WTC11 (cell line): ENCODE measurements around the gene TNNT2. TPM values are rescaled to one million over a fixed set of nuclear protein-coding genes. Genes with fewer than 3 reads are reported as not detected.

Experiments
- ATAC-seq: fragments of 200-7000 bp; cut with Tn5 transposase; 2 replicates; pipeline ENCODE4 v1.10.0; 2021; ENCODE audit warnings: mild to moderate bottlenecking, moderate library complexity
- CTCF ChIA-PET: fragments of 300-600 bp; sonication (Branson Sonifier 250); formaldehyde crosslinking; loops from one replicate; lab custom pipeline; 2021; ENCODE audit warnings: antibody characterized with exemption; lab: Charles Lee
- POLR2A ChIA-PET: fragments of 350-600 bp; sonication (Branson Sonifier 250); formaldehyde crosslinking; loops from one replicate; lab custom pipeline; 2021; ENCODE audit warnings: antibody characterized with exemption; lab: Charles Lee
- DNase-seq: peaks from one replicate; pipeline ENCODE4 v3.0.0; 2021; ENCODE audit warnings: low spot score
- H3K27ac Mint-ChIP-seq: 2 replicates; pipeline ENCODE4 v1.8.0; 2021; ENCODE audit warnings: mixed read lengths
- H3K27me3 Mint-ChIP-seq: 2 replicates; pipeline ENCODE4 v1.8.0; 2021; ENCODE audit warnings: low read depth, mild to moderate bottlenecking, moderate library complexity, mixed read lengths
- H3K36me3 Mint-ChIP-seq: 2 replicates; pipeline ENCODE4 v1.8.0; 2021; ENCODE audit warnings: mixed read lengths
- H3K4me1 Mint-ChIP-seq: 2 replicates; pipeline ENCODE4 v1.8.0; 2022; ENCODE audit warnings: mixed read lengths
- H3K4me3 Mint-ChIP-seq: 2 replicates; pipeline ENCODE4 v1.8.0; 2021; ENCODE audit warnings: mild to moderate bottlenecking, moderate library complexity, mixed read lengths
- H3K9me3 Mint-ChIP-seq: 2 replicates; pipeline ENCODE4 v1.8.0; 2021; ENCODE audit warnings: mixed read lengths
- AR ChIP-seq: fragments of 250-450 bp; sonication (Bioruptor Pico); IDR thresholded peaks from 2 replicates; pipeline ENCODE4 v1.9.0; 2021; ENCODE audit warnings: mild to moderate bottlenecking
- CBFB ChIP-seq: sonication (generic); formaldehyde crosslinking; IDR thresholded peaks from 2 replicates; pipeline ENCODE4 v1.8.1; 2022; ENCODE audit warnings: mild to moderate bottlenecking, low read depth, missing genetic modification reagents
- CDX4 ChIP-seq: fragments of 250-450 bp; sonication (Bioruptor Pico); IDR thresholded peaks from 2 replicates; pipeline ENCODE4 v1.9.0; 2021; ENCODE audit warnings: moderate library complexity, mild to moderate bottlenecking, inconsistent platforms, borderline replicate concordance
- EMX1 ChIP-seq: fragments of 250-450 bp; sonication (Bioruptor Pico); IDR thresholded peaks from 2 replicates; pipeline ENCODE4 v1.8.0; 2021; ENCODE audit warnings: mild to moderate bottlenecking
- ESRRA ChIP-seq: sonication (generic); formaldehyde crosslinking; IDR thresholded peaks from 2 replicates; pipeline ENCODE4 v1.8.1; 2022; ENCODE audit warnings: mild to moderate bottlenecking, missing genetic modification reagents, borderline replicate concordance
- GABPB1 ChIP-seq: sonication (generic); formaldehyde crosslinking; IDR thresholded peaks from 2 replicates; pipeline ENCODE4 v1.8.1; 2023; ENCODE audit warnings: mild to moderate bottlenecking, missing genetic modification reagents
- HMGA2 ChIP-seq: fragments of 250-450 bp; sonication (Bioruptor Pico); IDR thresholded peaks from 2 replicates; pipeline ENCODE4 v1.4.0; 2021; ENCODE audit warnings: mild to moderate bottlenecking, moderate library complexity
- MYBL2 ChIP-seq: sonication (generic); formaldehyde crosslinking; IDR thresholded peaks from 2 replicates; pipeline ENCODE4 v1.8.1; 2023; ENCODE audit warnings: mild to moderate bottlenecking, moderate library complexity, missing genetic modification reagents
- NFYB ChIP-seq: sonication (generic); formaldehyde crosslinking; conservative IDR thresholded peaks from 2 replicates; pipeline ENCODE4 v1.8.0; 2022; ENCODE audit warnings: low read depth, missing genetic modification reagents
- SMAD4 ChIP-seq: sonication (generic); formaldehyde crosslinking; IDR thresholded peaks from 2 replicates; pipeline ENCODE4 v1.8.0; 2022; ENCODE audit warnings: mild to moderate bottlenecking, missing genetic modification reagents
- ZNF416 ChIP-seq: fragments of 250-450 bp; sonication (Bioruptor Pico); IDR thresholded peaks from 2 replicates; pipeline ENCODE4 v1.9.0; 2021; ENCODE audit warnings: mild to moderate bottlenecking, inconsistent platforms
- ZNF532 ChIP-seq: fragments of 250-450 bp; sonication (Bioruptor Pico); IDR thresholded peaks from 2 replicates; pipeline ENCODE4 v1.9.0; 2021; ENCODE audit warnings: mild to moderate bottlenecking, borderline replicate concordance
- total RNA-seq: library from RNA; stranded (reverse); gene quantifications from 3 replicates; pipeline ENCODE4 v1.2.3, GENCODE V29; 2021
- TF ChIP-seq, protein P1 (sequence below): sonication (generic); formaldehyde crosslinking; IDR thresholded peaks from 2 replicates; pipeline ENCODE4 v1.8.0; 2022; ENCODE audit warnings: mild to moderate bottlenecking, missing genetic modification reagents
- TF ChIP-seq, protein P2 (sequence below): sonication (generic); formaldehyde crosslinking; IDR thresholded peaks from 2 replicates; pipeline ENCODE4 v1.8.1; 2023; ENCODE audit warnings: mild to moderate bottlenecking, missing genetic modification reagents, moderate library complexity
- TF ChIP-seq, protein P3 (sequence below): sonication (generic); formaldehyde crosslinking; IDR thresholded peaks from 2 replicates; pipeline ENCODE4 v1.8.0; 2023; ENCODE audit warnings: missing genetic modification reagents, mild to moderate bottlenecking, borderline replicate concordance

The TNNT2 gene
- total RNA-seq, 1 experiment from 2014 or later = 6.1 TPM

DNA sequence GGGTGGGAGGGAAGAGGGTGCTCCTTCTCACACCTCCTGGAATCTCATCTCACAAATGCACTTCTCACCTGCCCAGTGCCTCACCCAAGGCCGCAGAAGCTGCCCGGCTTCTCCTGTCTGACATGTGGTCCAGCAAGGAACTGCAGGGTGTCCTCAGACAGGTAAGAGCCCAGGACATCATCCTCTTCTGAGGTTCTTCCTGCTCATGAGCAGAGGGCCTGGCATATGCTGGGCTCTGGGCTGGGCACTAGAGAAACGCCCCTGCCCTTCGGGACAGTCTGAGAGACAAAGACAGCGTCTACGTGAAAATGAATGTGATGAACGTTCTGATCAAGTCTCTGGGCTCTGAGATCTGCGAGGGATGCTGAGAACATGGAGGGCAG, 51.8 kb downstream of the TNNT2 start:
- no peak for ATAC-seq
- Mint-ChIP-seq H3K27me3 (no peaks in the 10 kb centered on the region; the same call in 1 of the 2 replicates), H3K4me3 (no peak overlapping the region), H3K4me1 (no peaks in the 10 kb centered on the region), H3K9me3 (peaks cover 3% of the 10 kb centered on the region; the same call in 1 of the 2 replicates), H3K27ac (no peak overlapping the region), H3K36me3 (no peaks in the 10 kb centered on the region)
- DNase-seq = no peak
- ChIA-PET CTCF (interaction anchor here (1.7 to 2.1 kb wide), 2 partner anchors 22 to 110 kb away, joined by 4 to 7 read pairs; no protein-coding TSS in a partner anchor), POLR2A (no interaction called here)
- no peak for TF ChIP-seq ZNF532
- TF ChIP-seq CBFB (CRISPR knock-in tag) = no peak
- TF ChIP-seq NFYB (CRISPR knock-in tag) = no peak
- no peak for TF ChIP-seq CDX4
- TF ChIP-seq, protein P1, sequence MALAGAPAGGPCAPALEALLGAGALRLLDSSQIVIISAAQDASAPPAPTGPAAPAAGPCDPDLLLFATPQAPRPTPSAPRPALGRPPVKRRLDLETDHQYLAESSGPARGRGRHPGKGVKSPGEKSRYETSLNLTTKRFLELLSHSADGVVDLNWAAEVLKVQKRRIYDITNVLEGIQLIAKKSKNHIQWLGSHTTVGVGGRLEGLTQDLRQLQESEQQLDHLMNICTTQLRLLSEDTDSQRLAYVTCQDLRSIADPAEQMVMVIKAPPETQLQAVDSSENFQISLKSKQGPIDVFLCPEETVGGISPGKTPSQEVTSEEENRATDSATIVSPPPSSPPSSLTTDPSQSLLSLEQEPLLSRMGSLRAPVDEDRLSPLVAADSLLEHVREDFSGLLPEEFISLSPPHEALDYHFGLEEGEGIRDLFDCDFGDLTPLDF = no peak
- no peak for TF ChIP-seq GABPB1 (CRISPR knock-in tag)
- no peak for TF ChIP-seq ESRRA (CRISPR knock-in tag)
- TF ChIP-seq, protein P2, sequence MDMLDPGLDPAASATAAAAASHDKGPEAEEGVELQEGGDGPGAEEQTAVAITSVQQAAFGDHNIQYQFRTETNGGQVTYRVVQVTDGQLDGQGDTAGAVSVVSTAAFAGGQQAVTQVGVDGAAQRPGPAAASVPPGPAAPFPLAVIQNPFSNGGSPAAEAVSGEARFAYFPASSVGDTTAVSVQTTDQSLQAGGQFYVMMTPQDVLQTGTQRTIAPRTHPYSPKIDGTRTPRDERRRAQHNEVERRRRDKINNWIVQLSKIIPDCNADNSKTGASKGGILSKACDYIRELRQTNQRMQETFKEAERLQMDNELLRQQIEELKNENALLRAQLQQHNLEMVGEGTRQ (CRISPR knock-in tag) = no peak
- TF ChIP-seq MYBL2 (CRISPR knock-in tag) = no peak
- no peak for TF ChIP-seq HMGA2 (CRISPR knock-in tag)

DNA sequence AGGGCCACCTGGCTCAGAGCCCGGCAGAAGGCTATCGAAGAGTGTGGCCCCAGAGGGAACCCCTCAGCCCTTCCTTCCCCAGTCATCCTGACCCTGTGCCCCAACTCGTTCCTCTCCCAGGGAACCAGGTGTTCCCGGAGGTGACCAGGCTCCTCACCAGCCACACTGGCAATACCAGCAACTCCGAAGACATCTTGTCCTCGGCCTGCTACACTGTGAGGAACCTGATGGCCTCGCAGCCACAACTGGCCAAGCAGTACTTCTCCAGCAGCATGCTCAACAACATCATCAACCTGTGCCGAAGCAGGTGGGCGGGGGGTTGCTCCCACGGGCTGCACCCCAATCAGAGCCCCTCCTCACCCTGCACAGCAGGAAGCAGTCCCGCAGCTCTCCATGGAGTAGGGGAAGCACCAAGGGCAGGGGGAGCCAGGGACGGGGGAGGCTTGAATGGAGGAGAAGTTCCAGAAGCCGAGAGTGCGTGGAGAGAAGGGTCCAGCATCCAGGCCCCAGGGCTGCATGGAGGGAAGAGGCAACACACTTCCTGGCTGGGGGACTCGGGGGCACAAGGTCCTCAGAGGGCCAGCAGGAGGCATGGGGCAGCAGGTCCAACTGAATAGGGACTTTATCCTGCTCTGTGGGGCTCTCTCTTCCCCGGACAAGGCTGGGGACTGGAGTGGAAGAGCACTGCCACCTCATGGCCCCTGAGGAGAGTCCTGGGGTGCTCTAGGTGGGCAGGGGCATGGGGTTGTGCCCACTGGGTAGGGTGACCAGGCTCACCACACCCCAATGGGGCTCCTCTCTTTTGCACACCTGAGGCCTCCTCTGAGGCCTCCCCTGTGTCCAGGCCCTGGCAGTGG, 52.4 kb downstream of the TNNT2 start:
- no peak for ATAC-seq
- Mint-ChIP-seq H3K4me1 (no peaks in the 10 kb centered on the region), H3K4me3 (no peak overlapping the region), H3K27ac (no peak overlapping the region), H3K9me3 (peaks cover 3% of the 10 kb centered on the region; the same call in 1 of the 2 replicates), H3K36me3 (no peaks in the 10 kb centered on the region), H3K27me3 (no peaks in the 10 kb centered on the region; the same call in 1 of the 2 replicates)
- TF ChIP-seq SMAD4 (CRISPR knock-in tag) (no peak), EMX1 (no peak), ZNF416 (CRISPR knock-in tag) (no peak), AR (CRISPR knock-in tag) (no peak)
- TF ChIP-seq, protein P3, sequence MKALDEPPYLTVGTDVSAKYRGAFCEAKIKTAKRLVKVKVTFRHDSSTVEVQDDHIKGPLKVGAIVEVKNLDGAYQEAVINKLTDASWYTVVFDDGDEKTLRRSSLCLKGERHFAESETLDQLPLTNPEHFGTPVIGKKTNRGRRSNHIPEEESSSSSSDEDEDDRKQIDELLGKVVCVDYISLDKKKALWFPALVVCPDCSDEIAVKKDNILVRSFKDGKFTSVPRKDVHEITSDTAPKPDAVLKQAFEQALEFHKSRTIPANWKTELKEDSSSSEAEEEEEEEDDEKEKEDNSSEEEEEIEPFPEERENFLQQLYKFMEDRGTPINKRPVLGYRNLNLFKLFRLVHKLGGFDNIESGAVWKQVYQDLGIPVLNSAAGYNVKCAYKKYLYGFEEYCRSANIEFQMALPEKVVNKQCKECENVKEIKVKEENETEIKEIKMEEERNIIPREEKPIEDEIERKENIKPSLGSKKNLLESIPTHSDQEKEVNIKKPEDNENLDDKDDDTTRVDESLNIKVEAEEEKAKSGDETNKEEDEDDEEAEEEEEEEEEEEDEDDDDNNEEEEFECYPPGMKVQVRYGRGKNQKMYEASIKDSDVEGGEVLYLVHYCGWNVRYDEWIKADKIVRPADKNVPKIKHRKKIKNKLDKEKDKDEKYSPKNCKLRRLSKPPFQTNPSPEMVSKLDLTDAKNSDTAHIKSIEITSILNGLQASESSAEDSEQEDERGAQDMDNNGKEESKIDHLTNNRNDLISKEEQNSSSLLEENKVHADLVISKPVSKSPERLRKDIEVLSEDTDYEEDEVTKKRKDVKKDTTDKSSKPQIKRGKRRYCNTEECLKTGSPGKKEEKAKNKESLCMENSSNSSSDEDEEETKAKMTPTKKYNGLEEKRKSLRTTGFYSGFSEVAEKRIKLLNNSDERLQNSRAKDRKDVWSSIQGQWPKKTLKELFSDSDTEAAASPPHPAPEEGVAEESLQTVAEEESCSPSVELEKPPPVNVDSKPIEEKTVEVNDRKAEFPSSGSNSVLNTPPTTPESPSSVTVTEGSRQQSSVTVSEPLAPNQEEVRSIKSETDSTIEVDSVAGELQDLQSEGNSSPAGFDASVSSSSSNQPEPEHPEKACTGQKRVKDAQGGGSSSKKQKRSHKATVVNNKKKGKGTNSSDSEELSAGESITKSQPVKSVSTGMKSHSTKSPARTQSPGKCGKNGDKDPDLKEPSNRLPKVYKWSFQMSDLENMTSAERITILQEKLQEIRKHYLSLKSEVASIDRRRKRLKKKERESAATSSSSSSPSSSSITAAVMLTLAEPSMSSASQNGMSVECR (CRISPR knock-in tag) = no peak
- no peak for DNase-seq
- POLR2A ChIA-PET = no interaction called here
- CTCF ChIA-PET = interaction anchor here (1.7 kb wide), 1 partner anchor 110 kb away, joined by 4 read pairs; no protein-coding TSS in a partner anchor
